ENCODE data around the gene IFRD2. TPM values are rescaled to one million over a fixed set of nuclear protein-coding genes. Genes with fewer than 3 reads are reported as not detected.
A peak's percentile ranks its signal among the peaks of the same experiment; 100 is the strongest.

The IFRD2 gene
- total RNA-seq, 6 donors from 2014 or later = 45.4 to 126 (median 77.5) TPM

DNA sequence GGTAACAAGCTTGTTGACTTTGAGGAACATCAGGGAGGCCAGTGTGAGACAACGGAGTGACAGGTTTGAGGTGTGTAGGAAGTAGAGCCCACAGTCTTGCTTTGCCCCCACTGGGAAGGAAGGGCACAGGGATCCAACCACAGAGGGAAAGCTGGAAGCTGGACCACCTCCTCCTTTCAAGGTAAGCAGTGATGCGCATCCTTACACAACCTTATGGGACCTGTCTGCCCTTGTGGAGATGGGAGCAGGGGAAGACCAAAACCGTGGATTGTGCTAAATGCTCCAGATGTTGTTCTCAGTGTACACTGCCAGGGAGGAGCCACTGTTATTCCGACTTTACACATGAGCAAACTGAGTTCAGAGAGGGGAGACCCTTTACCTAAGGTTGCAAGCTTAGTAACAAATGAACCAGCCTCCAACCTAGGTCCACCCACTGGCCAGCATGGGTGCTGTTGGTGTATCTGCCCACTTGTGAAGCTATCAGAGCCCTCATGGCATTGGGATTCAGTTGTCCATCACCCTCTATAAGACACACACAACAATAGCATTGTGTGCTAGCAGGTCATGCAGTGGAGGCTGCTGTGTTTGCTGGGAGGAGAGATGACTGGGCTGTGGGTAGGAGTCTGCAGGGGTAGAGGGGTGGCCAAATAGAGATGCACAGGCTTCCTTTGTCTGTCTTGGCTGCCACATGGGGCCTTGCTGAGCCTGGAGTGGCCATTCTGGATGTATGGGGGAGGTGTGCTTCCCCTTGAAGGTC is 13.9 kb downstream of the IFRD2 start:
- WGBS, 2 donors = 85 to 90% methylated on average over 4 of the region's 4 CpGs
- ATAC-seq (ENCODE audit: low FRiP score in 2 of 2) = no peak
- TF ChIP-seq POLR2AphosphoS5 (IDR thresholded peaks at IDR 0.05) (no peak), POLR2A (IDR thresholded peaks at IDR 0.05) (no peak), EP300 (IDR thresholded peaks at IDR 0.05) (no peak)
- TF ChIP-seq, protein P1, sequence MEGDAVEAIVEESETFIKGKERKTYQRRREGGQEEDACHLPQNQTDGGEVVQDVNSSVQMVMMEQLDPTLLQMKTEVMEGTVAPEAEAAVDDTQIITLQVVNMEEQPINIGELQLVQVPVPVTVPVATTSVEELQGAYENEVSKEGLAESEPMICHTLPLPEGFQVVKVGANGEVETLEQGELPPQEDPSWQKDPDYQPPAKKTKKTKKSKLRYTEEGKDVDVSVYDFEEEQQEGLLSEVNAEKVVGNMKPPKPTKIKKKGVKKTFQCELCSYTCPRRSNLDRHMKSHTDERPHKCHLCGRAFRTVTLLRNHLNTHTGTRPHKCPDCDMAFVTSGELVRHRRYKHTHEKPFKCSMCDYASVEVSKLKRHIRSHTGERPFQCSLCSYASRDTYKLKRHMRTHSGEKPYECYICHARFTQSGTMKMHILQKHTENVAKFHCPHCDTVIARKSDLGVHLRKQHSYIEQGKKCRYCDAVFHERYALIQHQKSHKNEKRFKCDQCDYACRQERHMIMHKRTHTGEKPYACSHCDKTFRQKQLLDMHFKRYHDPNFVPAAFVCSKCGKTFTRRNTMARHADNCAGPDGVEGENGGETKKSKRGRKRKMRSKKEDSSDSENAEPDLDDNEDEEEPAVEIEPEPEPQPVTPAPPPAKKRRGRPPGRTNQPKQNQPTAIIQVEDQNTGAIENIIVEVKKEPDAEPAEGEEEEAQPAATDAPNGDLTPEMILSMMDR (IDR thresholded peaks at IDR 0.05) = no peak
- H3K27me3 ChIP-seq = peaks cover 0 to 13% (median 5%) of the 10 kb centered on the region in 4 donors
- no peak overlapping the region for H3K4me3 ChIP-seq
- peaks cover 14 to 25% (median 15%) of the 10 kb centered on the region in 4 donors for H3K4me1 ChIP-seq
- H3K36me3 ChIP-seq = peaks cover 0 to 28% (median 8%) of the 10 kb centered on the region in 4 donors
- no peak overlapping the region for H3K27ac ChIP-seq
- no peak for DNase-seq
- no peaks in the 10 kb centered on the region for H3K9me3 ChIP-seq

DNA sequence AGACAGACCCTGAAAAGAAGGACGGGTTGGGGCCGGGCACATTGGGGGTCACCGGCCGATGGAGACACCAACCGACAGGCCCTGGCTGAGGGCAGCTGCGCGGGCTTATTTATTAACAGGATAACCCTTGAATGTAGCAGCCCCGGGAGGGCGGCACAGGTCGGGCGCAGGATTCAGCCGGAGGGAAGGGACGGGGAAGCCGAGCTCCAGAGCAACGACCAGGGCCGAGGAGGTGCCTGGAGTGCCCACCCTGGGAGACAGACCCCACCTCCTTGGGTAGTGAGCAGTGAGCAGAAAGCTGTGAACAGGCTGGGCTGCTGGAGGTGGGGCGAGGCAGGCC is 15.5 kb downstream of the IFRD2 start:
- DNase-seq = no peak
- H3K27ac ChIP-seq = no peak overlapping the region
- peaks cover 18 to 38% (median 25%) of the 10 kb centered on the region in 4 donors for H3K4me1 ChIP-seq
- H3K9me3 ChIP-seq = no peaks in the 10 kb centered on the region
- H3K4me3 ChIP-seq = no peak overlapping the region
- peaks cover 0 to 28% (median 8%) of the 10 kb centered on the region in 4 donors for H3K36me3 ChIP-seq
- WGBS, 2 donors = 87% methylated on average over 16 to 17 of the region's 17 CpGs
- no peak for ATAC-seq (ENCODE audit: low FRiP score in 2 of 2)
- peaks cover 0 to 13% (median 5%) of the 10 kb centered on the region in 4 donors for H3K27me3 ChIP-seq
- TF ChIP-seq EP300 (IDR thresholded peaks at IDR 0.05) (no peak), POLR2A (IDR thresholded peaks at IDR 0.05) (no peak), POLR2AphosphoS5 (IDR thresholded peaks at IDR 0.05) (no peak)
- TF ChIP-seq, protein P1 (IDR thresholded peaks at IDR 0.05) = no peak

DNA sequence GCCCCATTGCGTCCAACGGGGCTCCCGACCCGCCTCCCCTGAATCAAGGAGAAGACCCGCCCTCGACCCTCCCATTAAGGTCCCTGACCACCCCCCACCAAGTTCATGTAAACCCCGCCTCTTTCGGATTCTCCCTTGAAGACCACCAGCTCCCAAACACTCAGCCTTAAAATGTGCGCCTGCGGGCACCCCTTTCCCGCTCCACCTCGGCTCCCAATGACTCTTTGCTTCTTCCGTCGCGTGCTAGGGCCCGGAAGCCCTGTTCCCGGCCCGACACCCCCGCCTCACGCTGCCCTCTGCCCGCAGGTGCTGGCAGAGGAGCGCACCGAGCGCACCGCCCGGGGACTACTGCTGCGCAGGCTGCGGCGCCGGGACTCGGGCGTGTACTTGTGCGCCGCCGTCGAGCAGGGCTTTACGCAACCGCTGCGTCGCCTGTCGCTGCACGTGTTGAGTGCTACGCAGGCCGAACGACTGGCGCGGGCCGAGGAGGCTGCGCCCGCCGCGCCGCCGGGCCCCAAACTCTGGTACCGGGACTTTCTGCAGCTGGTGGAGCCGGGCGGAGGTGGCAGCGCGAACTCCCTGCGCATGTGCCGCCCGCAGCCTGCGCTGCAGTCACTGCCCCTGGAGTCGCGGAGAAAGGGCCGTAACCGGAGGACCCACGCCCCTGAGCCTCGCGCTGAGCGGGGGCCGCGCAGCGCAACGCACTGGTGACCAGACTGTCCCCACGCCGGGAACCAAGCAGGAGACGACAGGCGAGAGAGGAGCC is 16.1 kb downstream of the IFRD2 start:
- DNase-seq (peak in 1 of 2 donors; percentile 87), ATAC-seq (ENCODE audit: low FRiP score in 2 of 2) (no peak)
- H3K27me3 ChIP-seq = peaks cover 0 to 13% (median 5%) of the 10 kb centered on the region in 4 donors
- TF ChIP-seq POLR2AphosphoS5 (IDR thresholded peaks at IDR 0.05) (no peak), EP300 (IDR thresholded peaks at IDR 0.05) (no peak), POLR2A (IDR thresholded peaks at IDR 0.05) (no peak)
- TF ChIP-seq, protein P1 (IDR thresholded peaks at IDR 0.05) = no peak
- 71 to 77% methylated on average over 34 to 73 of the region's 79 CpGs for WGBS, 2 donors
- H3K27ac ChIP-seq = no peak overlapping the region
- no peaks in the 10 kb centered on the region for H3K9me3 ChIP-seq
- H3K36me3 ChIP-seq = peaks cover 0 to 28% (median 8%) of the 10 kb centered on the region in 4 donors
- peaks cover 21 to 43% (median 28%) of the 10 kb centered on the region in 4 donors for H3K4me1 ChIP-seq
- no peak overlapping the region for H3K4me3 ChIP-seq

DNA sequence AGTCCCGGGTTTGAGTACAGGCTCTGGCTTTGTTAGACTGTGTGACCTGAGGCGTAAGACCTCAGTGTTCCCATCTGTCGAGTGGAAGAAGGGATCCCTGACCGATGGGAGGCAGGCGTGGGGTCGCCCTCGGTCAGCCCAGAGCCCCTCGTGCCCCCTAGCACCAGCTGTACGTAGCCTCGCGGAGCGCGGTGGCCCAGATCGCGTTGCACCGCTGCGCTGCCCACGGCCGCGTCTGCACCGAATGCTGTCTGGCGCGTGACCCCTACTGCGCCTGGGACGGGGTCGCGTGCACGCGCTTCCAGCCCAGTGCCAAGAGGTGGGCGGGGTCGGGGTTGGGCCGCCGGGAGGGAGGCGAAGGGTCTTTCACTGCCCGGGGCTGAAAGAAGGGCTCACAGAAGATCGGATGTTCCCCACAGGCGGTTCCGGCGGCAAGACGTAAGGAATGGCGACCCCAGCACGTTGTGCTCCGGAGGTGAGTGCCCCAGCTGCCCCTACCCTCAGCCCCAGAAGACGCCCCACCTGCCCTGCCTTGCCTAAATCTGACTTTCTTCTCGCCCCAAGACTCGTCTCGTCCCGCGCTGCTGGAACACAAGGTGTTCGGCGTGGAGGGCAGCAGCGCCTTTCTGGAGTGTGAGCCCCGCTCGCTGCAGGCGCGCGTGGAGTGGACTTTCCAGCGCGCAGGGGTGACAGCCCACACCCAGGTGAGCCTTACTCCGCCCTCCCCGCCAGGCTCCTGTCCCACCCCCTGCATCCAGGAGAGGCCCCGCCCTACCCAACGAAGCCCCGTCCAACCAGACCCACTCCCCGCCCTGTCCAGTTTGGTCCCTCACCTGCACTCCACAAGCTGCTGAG is 16.9 kb downstream of the IFRD2 start:
- peaks cover 0 to 28% (median 8%) of the 10 kb centered on the region in 4 donors for H3K36me3 ChIP-seq
- no peaks in the 10 kb centered on the region for H3K9me3 ChIP-seq
- peaks cover 0 to 13% (median 5%) of the 10 kb centered on the region in 4 donors for H3K27me3 ChIP-seq
- H3K4me3 ChIP-seq = no peak overlapping the region
- WGBS, 2 donors = 77 to 91% methylated on average over 15 to 65 of the region's 65 CpGs
- H3K27ac ChIP-seq = no peak overlapping the region
- TF ChIP-seq POLR2A (IDR thresholded peaks at IDR 0.05) = no peak
- no peak for TF ChIP-seq POLR2AphosphoS5 (IDR thresholded peaks at IDR 0.05)
- TF ChIP-seq, protein P1 (IDR thresholded peaks at IDR 0.05) = no peak
- TF ChIP-seq EP300 (IDR thresholded peaks at IDR 0.05) = no peak
- DNase-seq (peak in 1 of 2 donors; percentile 87), ATAC-seq (ENCODE audit: low FRiP score in 2 of 2) (no peak)
- peaks cover 22 to 47% (median 31%) of the 10 kb centered on the region in 4 donors for H3K4me1 ChIP-seq

Measured in upper lobe of left lung (tissue), 6 donors.